Muscle layer of colon (tissue), 2 donors: ENCODE measurements around the gene MUC6.

Source experiments
- H3K27ac ChIP-seq: one replicate; pipeline ENCODE4 v1.7.0; 2013; ENCODE audit warnings: low read depth, mild to moderate bottlenecking, low read length, moderate library complexity
- H3K27me3 ChIP-seq, 2 donors: one replicate each; pipeline ENCODE4 v1.7.0; 2013; ENCODE audit warnings: low read length in 2 of 2, mild to moderate bottlenecking in 2 of 2; ENCODE audit not compliant: insufficient read depth in 2 of 2, control insufficient read depth in 1 of 2
- H3K36me3 ChIP-seq: one replicate; pipeline ENCODE4 v1.7.0; 2013; ENCODE audit warnings: mild to moderate bottlenecking, low read length; ENCODE audit not compliant: insufficient read depth
- H3K4me1 ChIP-seq: one replicate; pipeline ENCODE4 v1.7.0; 2013; ENCODE audit warnings: mild to moderate bottlenecking, low read length; ENCODE audit not compliant: insufficient read depth
- H3K4me3 ChIP-seq, 2 donors: one replicate each; pipeline ENCODE4 v1.7.0; 2013; ENCODE audit warnings: low read length in 2 of 2, low read depth in 1 of 2, mild to moderate bottlenecking in 1 of 2, moderate library complexity in 1 of 2
- H3K9ac ChIP-seq: one replicate; pipeline ENCODE4 v1.7.0; 2013; ENCODE audit warnings: low read length
- H3K9me3 ChIP-seq: one replicate; pipeline ENCODE4 v1.7.0; 2013; ENCODE audit warnings: mild to moderate bottlenecking, low read length
- donor health status: abdominal sarcoma.
- donor health status: Adenocarcinoma of cecum.

The MUC6 gene

GRCh38 chr11:1077417-1078119 is 41.0 kb upstream of the MUC6 start:
- Histone ChIP-seq H3K9me3 (no peaks in the 10 kb centered on the region), H3K27ac (no peak overlapping the region), H3K4me3 (no peak overlapping the region), H3K27me3 (peaks cover 0 to 14% of the 10 kb centered on the region in 2 donors), H3K4me1 (no peaks in the 10 kb centered on the region), H3K36me3 (no peaks in the 10 kb centered on the region), H3K9ac (no peak overlapping the region)

DNA sequence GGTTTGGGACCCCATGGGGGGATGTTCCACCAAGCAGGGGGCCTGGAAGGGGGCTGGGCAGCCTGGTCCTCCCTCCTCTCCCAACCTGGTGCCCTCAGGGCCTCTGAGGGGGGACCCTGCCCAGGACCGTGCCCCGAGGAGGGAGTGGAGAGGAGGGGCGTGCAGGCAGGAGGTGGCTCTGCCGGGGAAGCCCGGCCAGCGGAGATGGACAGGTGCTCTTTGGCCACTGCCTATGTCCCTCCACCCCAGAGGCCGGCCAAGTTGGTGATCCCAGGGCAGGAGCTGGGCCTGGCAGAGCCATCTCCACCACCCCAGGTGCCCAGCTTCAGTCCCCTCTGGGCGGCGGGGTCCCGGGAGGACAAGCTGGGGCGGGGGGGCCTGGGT is 40.5 kb upstream of the MUC6 start:
- Histone ChIP-seq H3K27ac (no peak overlapping the region), H3K27me3 (peaks cover 0 to 16% of the 10 kb centered on the region in 2 donors), H3K36me3 (no peaks in the 10 kb centered on the region), H3K9me3 (no peaks in the 10 kb centered on the region), H3K4me3 (no peak overlapping the region), H3K9ac (no peak overlapping the region), H3K4me1 (no peaks in the 10 kb centered on the region)

- no peaks in the 10 kb centered on the region for H3K4me1 ChIP-seq
- H3K27ac ChIP-seq = no peak overlapping the region
- H3K36me3 ChIP-seq = no peaks in the 10 kb centered on the region
- H3K4me3 ChIP-seq = no peak overlapping the region
- no peaks in the 10 kb centered on the region for H3K9me3 ChIP-seq
- H3K9ac ChIP-seq = no peak overlapping the region
- peaks cover 0 to 16% of the 10 kb centered on the region in 2 donors for H3K27me3 ChIP-seq
Measured at GRCh38 chr11:1076061-1076665, 39.6 kb upstream of the MUC6 start.

GRCh38 chr11:1075341-1075911 is 38.9 kb upstream of the MUC6 start:
- H3K9ac ChIP-seq = no peak overlapping the region
- H3K4me3 ChIP-seq = no peak overlapping the region

GRCh38 chr11:1074244-1075221 is 38.0 kb upstream of the MUC6 start, which contains the start of gene MUC2:
Gene MUC2, plus strand, starts transcription at chr11:1074874.
- H3K36me3 ChIP-seq = no peaks in the 10 kb centered on the region
- H3K27ac ChIP-seq = no peak within 1 kb of the TSS
- H3K9me3 ChIP-seq = no peaks in the 10 kb centered on the region
- H3K4me3 ChIP-seq = no peak within 1 kb of the TSS
- no peak within 1 kb of the TSS for H3K9ac ChIP-seq
- H3K4me1 ChIP-seq = no peaks in the 10 kb centered on the region
- peaks cover 0 to 16% of the 10 kb centered on the region in 2 donors for H3K27me3 ChIP-seq

More at GRCh38 chr11:1075341-1075911, 38.9 kb upstream of the MUC6 start:
- Histone ChIP-seq H3K9me3 (no peaks in the 10 kb centered on the region), H3K36me3 (no peaks in the 10 kb centered on the region), H3K4me1 (no peaks in the 10 kb centered on the region), H3K27ac (no peak overlapping the region), H3K27me3 (peaks cover 0 to 16% of the 10 kb centered on the region in 2 donors)

- no peak overlapping the region for H3K9ac ChIP-seq
Measured at GRCh38 chr11:1073851-1074243, 37.3 kb upstream of the MUC6 start.

DNA sequence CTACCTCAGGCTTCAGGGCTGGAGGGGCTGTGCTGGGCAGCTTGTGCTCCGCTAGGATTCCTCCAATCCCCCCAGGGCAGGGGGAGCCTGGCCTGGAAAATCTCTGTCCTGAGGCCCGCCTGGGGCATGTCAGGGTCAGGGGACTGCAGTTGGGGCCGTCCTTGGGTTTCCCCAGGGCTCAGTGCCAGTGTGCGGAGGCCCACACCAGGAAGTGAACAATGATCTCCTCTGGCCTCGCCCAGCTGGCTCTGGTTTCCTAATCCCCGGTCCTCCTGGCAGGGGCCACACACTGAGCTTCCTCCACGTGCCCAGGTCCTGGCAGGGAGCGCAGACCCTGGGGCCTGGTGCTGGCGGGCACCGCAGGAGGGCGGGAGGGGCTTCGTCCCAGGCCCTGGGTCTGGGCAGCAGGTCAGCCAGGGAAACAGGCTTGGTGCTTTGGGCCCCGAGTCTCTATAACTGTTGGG is 36.8 kb upstream of the MUC6 start:
- no peak overlapping the region for H3K27ac ChIP-seq
- peaks cover 0 to 16% of the 10 kb centered on the region in 2 donors for H3K27me3 ChIP-seq
- no peaks in the 10 kb centered on the region for H3K9me3 ChIP-seq
- H3K4me3 ChIP-seq = no peak overlapping the region
- no peaks in the 10 kb centered on the region for H3K36me3 ChIP-seq
- H3K9ac ChIP-seq = no peak overlapping the region
- no peaks in the 10 kb centered on the region for H3K4me1 ChIP-seq

More at GRCh38 chr11:1073851-1074243, 37.3 kb upstream of the MUC6 start:
- no peak overlapping the region for H3K4me3 ChIP-seq
- H3K27ac ChIP-seq = no peak overlapping the region
- H3K27me3 ChIP-seq = peaks cover 0 to 16% of the 10 kb centered on the region in 2 donors
- H3K9me3 ChIP-seq = no peaks in the 10 kb centered on the region
- H3K4me1 ChIP-seq = no peaks in the 10 kb centered on the region
- H3K36me3 ChIP-seq = no peaks in the 10 kb centered on the region

GRCh38 chr11:1072821-1073231 is 36.3 kb upstream of the MUC6 start:
- Histone ChIP-seq H3K27ac (no peak overlapping the region), H3K27me3 (peaks cover 0 to 16% of the 10 kb centered on the region in 2 donors), H3K36me3 (no peaks in the 10 kb centered on the region), H3K9ac (no peak overlapping the region), H3K4me1 (no peaks in the 10 kb centered on the region), H3K9me3 (no peaks in the 10 kb centered on the region), H3K4me3 (no peak overlapping the region)

DNA sequence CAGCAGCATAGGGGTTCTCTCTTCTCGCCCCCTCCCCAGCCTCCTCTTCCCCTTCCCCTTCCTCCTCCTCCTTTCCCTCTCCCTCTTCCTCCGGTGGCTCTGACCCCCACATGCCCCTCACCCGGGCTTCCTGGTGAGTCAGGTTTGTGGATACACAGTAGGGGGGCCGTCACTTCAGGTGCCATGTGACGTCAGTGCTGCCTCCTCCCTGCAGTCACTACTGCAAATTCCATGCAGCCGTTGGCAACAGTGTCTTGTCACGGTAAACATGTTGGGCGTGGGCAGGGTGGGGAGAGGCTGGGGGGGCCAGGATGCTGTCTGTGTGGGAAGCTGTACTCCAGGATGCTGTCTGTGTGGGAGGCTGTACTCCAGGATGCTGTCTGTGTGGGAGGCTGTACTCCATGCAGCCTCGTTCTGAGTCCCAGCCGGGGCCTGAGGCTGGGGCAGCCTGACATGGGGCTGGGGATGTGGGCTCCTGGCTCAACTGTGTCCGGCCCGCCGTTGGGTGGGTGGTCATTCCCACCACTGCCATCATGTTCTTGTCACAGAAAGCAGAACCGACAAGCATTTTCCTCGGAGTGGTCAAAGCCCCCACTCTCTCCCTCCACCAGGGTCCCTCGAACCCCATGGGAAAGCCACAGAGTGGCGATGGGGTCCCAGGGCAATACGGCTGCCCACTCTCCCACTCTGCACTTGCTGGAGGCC is 35.8 kb upstream of the MUC6 start:
- peaks cover 0 to 16% of the 10 kb centered on the region in 2 donors for H3K27me3 ChIP-seq
- H3K9ac ChIP-seq = no peak overlapping the region
- H3K36me3 ChIP-seq = no peaks in the 10 kb centered on the region
- no peak overlapping the region for H3K27ac ChIP-seq
- H3K4me3 ChIP-seq = no peak overlapping the region
- H3K4me1 ChIP-seq = no peaks in the 10 kb centered on the region
- no peaks in the 10 kb centered on the region for H3K9me3 ChIP-seq

DNA sequence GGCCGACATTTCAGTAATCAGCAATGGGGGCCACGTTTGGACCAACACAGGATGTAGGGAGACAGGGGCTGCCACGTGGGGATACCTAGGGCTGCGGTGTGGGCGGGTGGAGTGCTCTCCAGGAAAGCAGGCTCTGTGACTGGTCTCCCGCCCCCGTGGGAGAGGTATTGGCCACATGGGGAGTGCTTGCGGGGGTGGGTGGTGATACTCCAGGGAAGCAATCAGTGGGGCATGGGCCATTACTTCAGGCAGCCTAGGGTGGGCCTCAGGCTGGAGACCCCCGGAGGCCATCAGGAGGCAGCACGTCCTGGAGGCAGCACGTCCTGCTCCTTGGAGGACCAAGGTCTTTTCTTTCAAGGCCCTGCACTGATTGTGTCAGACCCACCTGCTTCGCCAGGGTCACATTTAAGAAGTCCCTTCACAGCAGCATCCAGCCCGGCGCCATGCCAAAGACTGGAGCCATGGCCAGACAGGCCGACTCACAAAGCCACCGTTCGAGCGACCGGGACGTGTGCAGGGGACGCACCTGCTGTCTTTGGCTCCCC is 35.1 kb upstream of the MUC6 start:
- no peak overlapping the region for H3K27ac ChIP-seq
- H3K9ac ChIP-seq = no peak overlapping the region
- H3K27me3 ChIP-seq = peaks cover 0 to 16% of the 10 kb centered on the region in 2 donors
- H3K4me1 ChIP-seq = no peaks in the 10 kb centered on the region
- no peak overlapping the region for H3K4me3 ChIP-seq
- H3K36me3 ChIP-seq = no peaks in the 10 kb centered on the region
- no peaks in the 10 kb centered on the region for H3K9me3 ChIP-seq
